ENCODE data around the gene LCN6. TPM values are rescaled to one million over a fixed set of nuclear protein-coding genes. Genes with fewer than 3 reads are reported as not detected.

LCN6 gene
- total and polyA plus RNA-seq, 2 of the 13 experiments (the other 11 are each of a cell fraction or from before 2014, with no cell fraction given) = not detected

DNA sequence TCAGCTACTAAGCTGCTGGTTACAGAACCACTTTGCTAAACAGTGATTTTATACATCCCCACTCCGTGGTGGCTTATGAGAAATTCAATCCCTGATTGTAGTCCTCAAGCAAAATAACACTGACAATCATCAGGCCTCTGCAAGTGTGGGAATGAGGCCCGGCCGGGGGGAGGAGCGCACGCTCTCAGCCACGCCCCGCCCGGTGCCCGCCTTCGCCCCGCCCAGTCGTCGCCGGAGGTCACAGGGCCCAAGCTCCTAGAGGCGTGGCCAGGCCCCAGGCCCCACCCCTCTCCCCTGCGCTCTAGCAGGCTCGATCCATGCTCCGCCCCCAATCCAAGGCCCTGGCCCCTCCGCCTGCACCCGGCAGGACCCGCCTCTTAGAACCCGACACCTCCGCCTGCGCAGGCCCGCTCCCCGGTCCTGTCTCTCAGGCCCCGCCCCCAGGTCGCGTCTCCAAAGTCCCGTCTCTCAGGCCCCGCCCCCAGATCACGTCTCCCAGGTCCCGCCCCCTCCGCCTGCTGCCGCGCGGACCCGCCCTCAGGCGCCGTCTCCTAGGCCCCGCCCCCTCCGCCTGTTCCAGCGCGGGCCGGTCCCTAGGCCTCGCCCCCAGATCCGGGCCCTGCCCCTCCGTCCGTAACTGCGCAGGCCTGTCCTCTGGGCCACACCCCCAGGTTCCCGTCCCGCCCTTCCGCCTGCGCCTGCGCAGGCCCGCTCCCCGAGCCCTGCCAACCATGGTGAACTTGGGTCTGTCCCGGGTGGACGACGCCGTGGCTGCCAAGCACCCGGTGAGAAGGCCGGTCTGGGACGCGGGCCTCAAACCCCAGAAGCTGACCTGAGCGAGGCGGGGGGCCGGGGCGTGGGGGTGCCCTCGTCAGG, 42.6 kb upstream of the LCN6 start, which contains the start of gene TMEM141 (continued):
- TF ChIP-seq HMGXB3 (CRISPR knock-in tag; IDR thresholded peaks at IDR 0.05; ENCODE audit: borderline replicate concordance) (0 out of 2 replicates have a peak, but pooled peaks have one; percentile 34), HDAC2 (CRISPR knock-in tag; IDR thresholded peaks at IDR 0.05) (0 out of 2 replicates have a peak, but pooled peaks have one; percentile 13), ZFP36L1 (CRISPR knock-in tag; IDR thresholded peaks at IDR 0.05) (0 out of 2 replicates have a peak, but pooled peaks have one; percentile 11), TGIF2 (CRISPR knock-in tag; IDR thresholded peaks at IDR 0.05) (peak; percentile 31; the same call in 1 of the 2 replicates), HOXD1 (CRISPR knock-in tag; IDR thresholded peaks at IDR 0.05) (peak; percentile 72; the same call in 1 of the 2 replicates), ELF1 (CRISPR knock-in tag; IDR thresholded peaks at IDR 0.05) (peak; percentile 66), MIER2 (CRISPR knock-in tag; IDR thresholded peaks at IDR 0.05) (peak; percentile 9; the same call in 1 of the 2 replicates), GATA4 (IDR thresholded peaks at IDR 0.05; ENCODE audit: borderline replicate concordance, low read depth) (peak; percentile 31; the same call in 1 of the 2 replicates), SAP130 (CRISPR knock-in tag; IDR thresholded peaks at IDR 0.05; ENCODE audit: low read depth) (peak; percentile 53), ZNF816 (CRISPR knock-in tag; IDR thresholded peaks at IDR 0.05; ENCODE audit: borderline replicate concordance) (peak; percentile 74; the same call in 1 of the 2 replicates), RXRA (CRISPR knock-in tag; IDR thresholded peaks at IDR 0.05) (no peak; the same call in 1 of the 2 replicates), ZNF501 (CRISPR knock-in tag; IDR thresholded peaks at IDR 0.05) (peak; percentile 51; the same call in 1 of the 2 replicates), ZNF18 (CRISPR knock-in tag; IDR thresholded peaks at IDR 0.05; ENCODE audit: insufficient replicate concordance) (peak; percentile 73)
- TF ChIP-seq, protein P1, sequence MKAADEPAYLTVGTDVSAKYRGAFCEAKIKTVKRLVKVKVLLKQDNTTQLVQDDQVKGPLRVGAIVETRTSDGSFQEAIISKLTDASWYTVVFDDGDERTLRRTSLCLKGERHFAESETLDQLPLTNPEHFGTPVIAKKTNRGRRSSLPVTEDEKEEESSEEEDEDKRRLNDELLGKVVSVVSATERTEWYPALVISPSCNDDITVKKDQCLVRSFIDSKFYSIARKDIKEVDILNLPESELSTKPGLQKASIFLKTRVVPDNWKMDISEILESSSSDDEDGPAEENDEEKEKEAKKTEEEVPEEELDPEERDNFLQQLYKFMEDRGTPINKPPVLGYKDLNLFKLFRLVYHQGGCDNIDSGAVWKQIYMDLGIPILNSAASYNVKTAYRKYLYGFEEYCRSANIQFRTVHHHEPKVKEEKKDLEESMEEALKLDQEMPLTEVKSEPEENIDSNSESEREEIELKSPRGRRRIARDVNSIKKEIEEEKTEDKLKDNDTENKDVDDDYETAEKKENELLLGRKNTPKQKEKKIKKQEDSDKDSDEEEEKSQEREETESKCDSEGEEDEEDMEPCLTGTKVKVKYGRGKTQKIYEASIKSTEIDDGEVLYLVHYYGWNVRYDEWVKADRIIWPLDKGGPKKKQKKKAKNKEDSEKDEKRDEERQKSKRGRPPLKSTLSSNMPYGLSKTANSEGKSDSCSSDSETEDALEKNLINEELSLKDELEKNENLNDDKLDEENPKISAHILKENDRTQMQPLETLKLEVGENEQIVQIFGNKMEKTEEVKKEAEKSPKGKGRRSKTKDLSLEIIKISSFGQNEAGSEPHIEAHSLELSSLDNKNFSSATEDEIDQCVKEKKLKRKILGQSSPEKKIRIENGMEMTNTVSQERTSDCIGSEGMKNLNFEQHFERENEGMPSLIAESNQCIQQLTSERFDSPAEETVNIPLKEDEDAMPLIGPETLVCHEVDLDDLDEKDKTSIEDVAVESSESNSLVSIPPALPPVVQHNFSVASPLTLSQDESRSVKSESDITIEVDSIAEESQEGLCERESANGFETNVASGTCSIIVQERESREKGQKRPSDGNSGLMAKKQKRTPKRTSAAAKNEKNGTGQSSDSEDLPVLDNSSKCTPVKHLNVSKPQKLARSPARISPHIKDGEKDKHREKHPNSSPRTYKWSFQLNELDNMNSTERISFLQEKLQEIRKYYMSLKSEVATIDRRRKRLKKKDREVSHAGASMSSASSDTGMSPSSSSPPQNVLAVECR (CRISPR knock-in tag; IDR thresholded peaks at IDR 0.05; ENCODE audit: borderline replicate concordance) = peak; percentile 53; the same call in 1 of the 2 replicates
- TF ChIP-seq, protein P2, sequence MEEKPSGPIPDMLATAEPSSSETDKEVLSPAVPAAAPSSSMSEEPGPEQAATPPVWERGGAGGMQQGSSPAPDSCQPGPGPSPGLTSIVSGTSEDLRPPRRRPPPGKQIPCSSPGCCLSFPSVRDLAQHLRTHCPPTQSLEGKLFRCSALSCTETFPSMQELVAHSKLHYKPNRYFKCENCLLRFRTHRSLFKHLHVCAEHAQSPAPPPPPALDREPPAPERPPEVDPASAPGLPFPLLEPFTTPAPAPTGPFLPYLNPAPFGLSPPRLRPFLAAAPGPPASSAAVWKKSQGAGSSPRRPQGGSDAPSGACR (CRISPR knock-in tag; IDR thresholded peaks at IDR 0.05) = no peak
